A673 (cell line): Measurements from ENCODE around the gene SPSB1. TPM values are rescaled to one million over a fixed set of nuclear protein-coding genes. Genes with fewer than 3 reads are reported as not detected.

Source experiments
- BruUV-seq: library from RNA; stranded (reverse); fragments of 400-500 nt; replicated peaks from 2 replicates; lab custom pipeline; 2021; lab: Mats Ljungman, UMichigan
- CTCF ChIA-PET: fragments of 300-600 bp; sonication (Branson Sonifier 250); formaldehyde crosslinking; loops from one replicate; lab custom pipeline; 2022; ENCODE audit warnings: antibody characterized with exemption; lab: Charles Lee
- POLR2A ChIA-PET: fragments of 300-600 bp; sonication (Branson Sonifier 250); formaldehyde crosslinking; loops from one replicate; lab custom pipeline; 2022; ENCODE audit warnings: antibody characterized with exemption; ENCODE audit not compliant: low non-redundant PET; lab: Charles Lee
- DNase-seq: peaks from one replicate; pipeline ENCODE4 v3.0.0-alpha.2; 2015; ENCODE audit warnings: low spot score
- H3K27ac ChIP-seq: fragments of 200-600 bp; sonication (generic); 2 replicates; pipeline ENCODE4 v1.5.1; 2016; ENCODE audit warnings: mixed run types, low read depth, mild to moderate bottlenecking, mixed read lengths, antibody characterized with exemption, low read length; ENCODE audit not compliant: poor library complexity, severe bottlenecking
- H3K27me3 ChIP-seq: fragments of 200-600 bp; sonication (generic); replicated peaks from 2 replicates; pipeline ENCODE4 v1.6.1; 2017; ENCODE audit warnings: mixed run types, low read depth, mild to moderate bottlenecking, mixed read lengths, antibody characterized with exemption, low read length; ENCODE audit not compliant: insufficient read depth, poor library complexity
- H3K36me3 ChIP-seq: fragments of 200-600 bp; sonication (generic); 2 replicates; pipeline ENCODE4 v1.6.1; 2016; ENCODE audit warnings: mixed run types, mild to moderate bottlenecking, mixed read lengths, antibody characterized with exemption, low read length; ENCODE audit not compliant: insufficient read depth, poor library complexity, severe bottlenecking
- H3K4me1 ChIP-seq: fragments of 200-600 bp; sonication (generic); 2 replicates; pipeline ENCODE4 v1.6.1; 2017; ENCODE audit warnings: mixed run types, mild to moderate bottlenecking, mixed read lengths, antibody characterized with exemption, low read length; ENCODE audit not compliant: insufficient read depth, poor library complexity, severe bottlenecking
- H3K4me3 ChIP-seq: fragments of 200-600 bp; sonication (generic); 2 replicates; pipeline ENCODE4 v1.5.1; 2016; ENCODE audit warnings: low read depth, mixed run types, mild to moderate bottlenecking, mixed read lengths, low read length; ENCODE audit not compliant: poor library complexity, severe bottlenecking
- H3K9me3 ChIP-seq: fragments of 200-600 bp; sonication (generic); 2 replicates; pipeline ENCODE4 v1.6.1; 2016; ENCODE audit warnings: mixed run types, low read depth, mild to moderate bottlenecking, mixed read lengths, antibody characterized with exemption, low read length; ENCODE audit not compliant: poor library complexity, severe bottlenecking
- CTCF ChIP-seq: fragments of 300-800, 200-600 bp; sonication (generic); conservative IDR thresholded peaks from 2 replicates; pipeline ENCODE4 v1.5.1; 2017; ENCODE audit warnings: low read depth, mild to moderate bottlenecking, antibody characterized with exemption, low read length, moderate library complexity, mixed read lengths
- EZH2 ChIP-seq: fragments of 200-600 bp; sonication (generic); IDR thresholded peaks from 2 replicates; pipeline ENCODE4 v1.6.1; 2017; ENCODE audit warnings: borderline replicate concordance, low read depth, mild to moderate bottlenecking, mixed read lengths, antibody characterized with exemption, low read length; ENCODE audit not compliant: poor library complexity, severe bottlenecking
- intact Hi-C: fragments of 100-400 bp; cut with micrococcal nuclease; formaldehyde crosslinking; loops from one replicate; pipeline ENCODE4 v1.10.0; 2022; ENCODE audit not compliant: unreplicated experiment
- total RNA-seq: library from RNA; stranded (reverse); gene quantifications from 2 replicates; pipeline ENCODE4 v1.2.3, GENCODE V29; 2021

SPSB1 gene
- total RNA-seq, 1 experiment from 2014 or later: 11.8 TPM

GRCh38 chr1:9391620-9392019, 98.9 kb downstream of the SPSB1 start:
- ChIA-PET POLR2A (no interaction called here), CTCF (no interaction called here)
- no peaks in the 10 kb centered on the region for H3K9me3 ChIP-seq
- H3K27me3 ChIP-seq: peaks cover 17% of the 10 kb centered on the region
- H3K4me3 ChIP-seq: no peak overlapping the region
- DNase-seq: no peak
- TF ChIP-seq CTCF (no peak), EZH2 (no peak)
- H3K36me3 ChIP-seq: no peaks in the 10 kb centered on the region
- H3K4me1 ChIP-seq: no peaks in the 10 kb centered on the region
- no TSS peak for BruUV-seq
- intact Hi-C loops: no loop called here
- no peak overlapping the region for H3K27ac ChIP-seq

GRCh38 chr1:9394010-9394409, 101.3 kb downstream of the SPSB1 start:
- no peaks in the 10 kb centered on the region for H3K4me1 ChIP-seq
- BruUV-seq: no TSS peak
- no peak overlapping the region for H3K4me3 ChIP-seq
- intact Hi-C loops: no loop called here
- TF ChIP-seq EZH2 (no peak), CTCF (no peak)
- peaks cover 17% of the 10 kb centered on the region for H3K27me3 ChIP-seq
- POLR2A ChIA-PET: no interaction called here
- H3K9me3 ChIP-seq: no peaks in the 10 kb centered on the region
- H3K36me3 ChIP-seq: no peaks in the 10 kb centered on the region
- CTCF ChIA-PET: no interaction called here
- H3K27ac ChIP-seq: no peak overlapping the region
- no peak for DNase-seq

- H3K27me3 ChIP-seq: peaks cover 17% of the 10 kb centered on the region
- no peak overlapping the region for H3K4me3 ChIP-seq
- CTCF ChIA-PET: no interaction called here
- DNase-seq: no peak
- H3K4me1 ChIP-seq: no peaks in the 10 kb centered on the region
- H3K27ac ChIP-seq: no peak overlapping the region
- BruUV-seq: no TSS peak
- intact Hi-C loops: no loop called here
- no peaks in the 10 kb centered on the region for H3K9me3 ChIP-seq
- no peaks in the 10 kb centered on the region for H3K36me3 ChIP-seq
- no peak for TF ChIP-seq EZH2
- TF ChIP-seq CTCF: no peak
- POLR2A ChIA-PET: no interaction called here
These were observed 102.3 kb downstream of the SPSB1 start for GRCh38 chr1:9395018-9395417.
